Measurements from ENCODE around the gene PEAK1.

PEAK1 gene

DNA sequence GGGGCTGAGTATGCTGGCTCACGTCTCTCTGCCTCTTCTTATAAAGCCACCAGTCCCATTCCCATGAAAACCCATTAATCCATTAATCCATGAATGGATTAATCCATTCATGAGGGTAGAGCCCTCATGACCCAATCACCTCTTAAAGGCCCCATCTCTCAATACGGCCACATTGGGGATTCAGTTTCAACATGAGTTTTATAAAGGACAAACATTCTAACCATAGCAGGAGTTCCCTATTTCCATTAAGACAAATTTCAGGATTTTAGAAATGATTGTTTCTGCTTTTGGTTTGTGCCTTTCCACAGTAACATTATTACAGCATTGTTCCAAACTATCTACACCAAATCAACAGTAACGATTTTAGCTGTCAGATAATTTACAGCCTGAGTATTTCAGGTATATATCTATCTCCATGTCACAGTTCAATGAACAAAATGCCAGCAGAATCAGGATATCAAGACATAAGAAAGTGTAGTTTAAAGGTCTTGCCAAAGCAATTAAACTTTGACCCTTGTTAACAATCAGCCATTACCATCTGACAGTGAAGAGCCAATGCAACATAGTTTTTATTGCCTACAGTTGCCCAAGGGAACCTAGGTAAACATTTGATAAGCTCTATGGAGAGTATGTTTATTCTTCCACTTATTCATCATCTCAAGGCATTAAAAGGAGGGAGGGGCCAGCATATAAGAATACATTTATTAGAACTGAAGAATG is 352.8 kb downstream of the PEAK1 start:
- TF ChIP-seq GATA2 (IDR thresholded peaks at IDR 0.05; ENCODE audit: low read depth, low read length): no peak
- no peak for TF ChIP-seq GATA3 (IDR thresholded peaks at IDR 0.05; ENCODE audit: low read depth, low read length)

DNA sequence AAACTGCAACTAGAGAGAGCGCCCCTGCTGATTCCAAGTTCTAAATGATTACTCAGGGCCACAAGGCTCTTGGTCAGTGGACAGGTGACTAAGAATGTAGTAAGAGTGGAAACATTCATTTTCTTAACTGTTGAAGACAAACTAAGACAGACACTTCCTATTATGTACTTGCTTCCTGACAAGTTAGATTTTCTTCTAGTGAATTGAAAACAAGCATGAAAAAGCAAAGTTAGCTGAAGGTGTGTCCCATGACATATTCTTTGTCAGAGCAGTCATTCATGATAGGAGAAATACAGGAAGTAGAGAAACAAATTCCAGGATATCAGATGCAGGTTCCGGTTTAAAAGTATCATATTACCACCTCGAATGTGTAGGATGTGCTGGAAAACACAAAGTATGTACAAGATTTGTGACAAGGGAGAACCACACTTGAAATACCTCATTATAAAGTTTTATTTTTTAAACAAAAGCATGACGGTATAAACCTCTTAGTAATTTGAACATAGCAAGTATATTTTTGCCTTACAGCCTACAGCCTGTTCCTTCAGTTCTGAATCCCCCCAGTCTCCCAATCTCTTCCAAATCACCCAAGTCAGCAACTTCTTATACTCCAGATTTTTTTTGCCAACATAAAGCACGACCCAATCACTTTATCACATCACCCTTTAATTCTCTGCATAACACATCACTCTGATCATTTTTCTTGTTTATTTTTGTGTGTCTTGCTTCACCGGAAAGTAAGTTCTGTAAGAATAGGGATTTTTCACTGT is 355.2 kb downstream of the PEAK1 start:
- TF ChIP-seq GATA3 (IDR thresholded peaks at IDR 0.05; ENCODE audit: low read depth, low read length) (no peak), GATA2 (IDR thresholded peaks at IDR 0.05; ENCODE audit: low read depth, low read length) (no peak)

DNA sequence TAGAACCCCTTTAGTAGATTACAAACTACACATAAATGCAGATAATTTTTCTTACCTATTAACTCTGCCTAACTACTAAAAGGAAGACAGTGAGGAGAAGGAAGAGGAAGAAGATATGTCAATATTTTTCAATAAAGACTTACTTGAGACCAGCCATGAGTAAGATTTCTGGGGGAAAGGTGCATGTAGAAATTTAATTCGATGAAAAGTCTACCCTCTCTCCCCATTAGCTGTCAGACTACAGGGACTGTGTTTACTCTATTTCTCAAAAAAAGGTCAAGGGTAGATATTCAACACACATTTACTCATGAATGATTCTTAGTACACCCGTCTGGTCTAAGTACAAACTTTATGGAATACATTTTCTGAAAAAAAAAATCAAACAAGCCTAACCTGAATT is 355.8 kb downstream of the PEAK1 start:
- TF ChIP-seq GATA2 (IDR thresholded peaks at IDR 0.05; ENCODE audit: low read depth, low read length): no peak
- no peak for TF ChIP-seq GATA3 (IDR thresholded peaks at IDR 0.05; ENCODE audit: low read depth, low read length)

DNA sequence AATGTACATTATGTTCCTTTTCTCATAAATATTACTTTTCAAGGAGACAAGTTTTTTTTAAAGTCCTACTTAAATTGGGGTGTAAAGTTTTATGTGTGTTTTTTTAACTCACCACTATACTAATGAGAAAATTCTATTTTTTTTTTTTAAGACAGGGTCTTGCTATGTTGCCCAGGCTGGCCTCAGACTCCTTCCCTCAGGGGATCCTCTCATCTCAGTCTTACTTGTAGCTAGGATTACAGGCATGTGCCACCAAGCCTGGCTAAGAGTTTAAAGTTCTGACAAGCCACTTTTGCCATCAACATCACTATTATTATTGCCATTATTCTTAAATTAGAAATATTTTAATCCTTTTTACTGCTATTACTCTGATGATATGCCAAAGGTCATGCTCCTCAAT is 356.7 kb downstream of the PEAK1 start:
- TF ChIP-seq GATA3 (IDR thresholded peaks at IDR 0.05; ENCODE audit: low read depth, low read length) (no peak), GATA2 (IDR thresholded peaks at IDR 0.05; ENCODE audit: low read depth, low read length) (no peak)

DNA sequence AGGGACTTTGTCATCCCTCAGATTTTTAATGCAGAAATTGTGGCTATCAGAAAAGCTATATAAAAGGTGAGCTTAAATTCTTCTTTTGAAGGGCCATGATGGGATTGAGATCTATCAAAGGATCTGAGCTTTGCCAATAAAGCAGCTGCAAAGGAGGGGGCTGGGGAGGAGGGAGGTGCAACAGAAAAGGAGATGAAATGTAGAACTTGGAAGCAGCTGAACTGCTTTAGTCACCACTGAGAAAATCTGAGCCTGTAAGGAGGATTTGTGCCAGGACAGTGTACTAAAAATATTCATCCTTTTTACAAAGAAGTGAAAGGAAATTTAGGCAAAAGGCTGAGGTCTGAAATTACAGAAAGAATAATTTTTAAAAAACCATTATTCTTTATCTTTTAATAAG is 359.4 kb downstream of the PEAK1 start:
- TF ChIP-seq GATA2 (IDR thresholded peaks at IDR 0.05; ENCODE audit: low read depth, low read length) (no peak), GATA3 (IDR thresholded peaks at IDR 0.05; ENCODE audit: low read depth, low read length) (no peak)

DNA sequence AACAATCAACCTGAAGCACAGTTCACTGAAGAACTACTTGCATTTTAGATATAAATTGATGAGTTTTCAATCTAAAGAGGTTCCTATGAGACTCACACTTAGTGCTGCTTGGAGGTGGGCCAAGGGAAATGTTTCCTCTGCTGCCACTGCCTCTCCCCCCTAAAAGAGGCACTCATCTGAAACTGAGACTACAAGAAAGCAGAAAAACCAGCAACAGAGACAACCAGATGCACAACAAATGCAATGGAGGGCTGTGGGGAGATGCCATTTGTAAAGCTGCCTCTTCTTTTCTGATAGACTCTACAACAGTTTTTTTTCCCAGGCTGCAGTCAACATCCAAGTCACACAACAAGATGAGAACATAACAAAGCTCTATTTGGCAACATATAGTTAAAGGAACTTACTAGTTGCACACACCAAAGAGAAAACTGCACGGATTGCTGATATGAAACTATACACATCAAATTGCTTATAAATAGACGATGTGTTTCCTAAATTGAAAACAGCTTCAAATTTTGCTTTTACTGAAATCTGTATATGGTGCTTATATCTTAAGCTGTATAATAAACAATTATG is 360.0 kb downstream of the PEAK1 start:
- TF ChIP-seq GATA2 (IDR thresholded peaks at IDR 0.05; ENCODE audit: low read depth, low read length): no peak
- TF ChIP-seq GATA3 (IDR thresholded peaks at IDR 0.05; ENCODE audit: low read depth, low read length): no peak

DNA sequence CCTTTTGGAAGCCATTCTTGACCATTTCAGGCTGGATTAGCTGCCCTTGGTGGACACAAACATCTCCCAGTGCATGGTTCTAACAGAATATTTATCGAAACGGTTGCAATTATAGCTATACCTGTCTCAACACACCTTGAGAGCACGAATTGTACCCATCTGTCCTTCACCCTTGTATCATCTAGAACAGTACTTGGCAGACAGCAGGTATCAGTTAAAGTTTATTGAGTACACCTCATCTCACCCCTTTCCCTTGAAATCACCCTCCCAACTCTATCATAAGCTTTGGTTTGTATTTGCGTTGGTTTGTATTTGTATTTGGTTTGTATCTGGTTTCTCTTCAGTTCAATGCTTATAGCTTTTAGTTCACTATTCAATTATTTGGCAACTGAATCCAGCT is 361.4 kb downstream of the PEAK1 start:
- no peak for TF ChIP-seq GATA3 (IDR thresholded peaks at IDR 0.05; ENCODE audit: low read depth, low read length)
- TF ChIP-seq GATA2 (IDR thresholded peaks at IDR 0.05; ENCODE audit: low read depth, low read length): no peak

DNA sequence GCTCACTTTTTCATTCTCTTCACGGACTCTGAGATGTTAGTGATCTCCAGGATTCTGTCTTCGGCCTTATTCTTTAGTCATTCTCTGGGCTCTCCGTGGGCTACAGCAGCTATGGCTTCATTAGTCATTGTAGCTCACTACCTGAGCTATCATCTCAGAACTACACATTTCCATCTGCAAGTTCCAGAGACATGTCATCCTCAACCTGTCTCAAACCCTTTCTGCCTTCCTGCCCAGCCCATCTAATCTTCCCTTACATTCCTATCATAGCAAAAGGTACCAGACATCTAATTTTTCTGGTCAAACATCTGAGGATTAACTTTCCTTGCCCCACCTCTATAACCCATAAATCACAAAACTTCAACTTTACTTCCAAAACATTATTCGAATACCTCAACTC is 362.2 kb downstream of the PEAK1 start:
- TF ChIP-seq GATA2 (IDR thresholded peaks at IDR 0.05; ENCODE audit: low read depth, low read length): no peak
- TF ChIP-seq GATA3 (IDR thresholded peaks at IDR 0.05; ENCODE audit: low read depth, low read length): no peak

DNA sequence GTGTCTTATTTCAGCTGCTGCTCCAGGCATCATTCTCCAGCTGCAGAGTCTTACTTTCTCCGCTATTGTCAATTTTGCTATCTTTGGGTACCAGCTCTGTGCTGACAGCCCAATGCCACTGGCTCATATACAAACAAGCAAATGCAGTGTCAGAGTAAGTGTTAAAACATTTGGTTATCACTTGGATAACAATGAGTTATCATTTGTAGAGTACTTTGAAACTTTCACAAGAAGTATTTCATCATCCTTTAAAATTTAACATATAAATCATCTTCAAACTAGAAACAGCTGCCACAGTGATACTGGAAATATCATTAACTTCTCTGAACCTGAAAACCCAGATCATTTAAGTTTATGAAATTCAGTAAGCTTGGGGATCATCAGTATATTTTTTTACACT is 362.8 kb downstream of the PEAK1 start:
- no peak for TF ChIP-seq GATA3 (IDR thresholded peaks at IDR 0.05; ENCODE audit: low read depth, low read length)
- no peak for TF ChIP-seq GATA2 (IDR thresholded peaks at IDR 0.05; ENCODE audit: low read depth, low read length)

DNA sequence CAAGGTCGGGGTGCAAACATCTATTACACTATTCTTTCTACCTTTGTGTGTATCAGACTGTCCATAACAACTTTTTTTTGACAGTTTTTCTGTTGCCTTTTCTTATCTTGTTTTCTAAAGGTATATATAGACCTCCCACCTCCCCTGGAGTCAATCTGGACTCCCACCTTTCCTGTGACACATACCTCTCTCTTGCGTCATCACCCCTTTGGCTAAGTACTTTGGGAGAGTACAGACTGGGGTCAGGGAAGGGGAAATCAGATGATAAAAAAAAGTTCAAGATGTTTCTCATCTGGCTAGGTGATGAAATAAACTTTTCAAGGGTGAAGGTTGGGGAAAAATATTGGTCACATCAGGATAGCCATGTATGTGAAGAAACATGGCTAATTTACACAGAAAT is 366.2 kb downstream of the PEAK1 start:
- TF ChIP-seq GATA3 (IDR thresholded peaks at IDR 0.05; ENCODE audit: low read depth, low read length) (no peak), GATA2 (IDR thresholded peaks at IDR 0.05; ENCODE audit: low read depth, low read length) (no peak)

DNA sequence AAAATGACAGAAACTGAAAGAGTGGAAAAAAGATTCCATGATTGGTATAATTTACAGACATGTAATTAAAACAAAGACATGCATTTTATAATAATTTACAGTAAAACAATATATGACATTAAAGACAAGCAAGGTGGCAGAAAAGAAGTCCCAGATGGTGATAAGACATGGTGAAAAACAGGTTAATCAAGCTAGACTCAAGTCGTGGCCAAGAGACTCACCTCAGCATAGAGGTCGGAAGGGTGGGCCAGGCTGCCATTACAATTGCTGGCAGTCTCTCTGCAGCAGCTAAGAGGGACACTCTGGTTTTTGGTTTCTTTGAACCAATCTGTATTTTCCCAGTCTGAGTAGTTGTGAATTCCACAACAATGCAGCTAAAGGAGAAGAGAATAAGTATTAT is 367.3 kb downstream of the PEAK1 start:
- no peak for TF ChIP-seq GATA3 (IDR thresholded peaks at IDR 0.05; ENCODE audit: low read depth, low read length)
- TF ChIP-seq GATA2 (IDR thresholded peaks at IDR 0.05; ENCODE audit: low read depth, low read length): no peak

Data from SH-SY5Y (cell line).